Neural progenitor cell (in vitro differentiated cells): Measurements from ENCODE around the gene RAVER2.

ENCODE experiments used
- EZH2 ChIP-seq: fragments of 200-600 bp; sonication (generic); IDR thresholded peaks from 2 replicates; pipeline ENCODE4 v1.6.1; 2017; ENCODE audit warnings: antibody characterized with exemption, mild to moderate bottlenecking, moderate library complexity
- EZH2phosphoT487 ChIP-seq: fragments of 200-600 bp; sonication (generic); IDR thresholded peaks from 2 replicates; pipeline ENCODE4 v1.6.1; 2017; ENCODE audit warnings: antibody characterized with exemption
- TF ChIP-seq, protein P1 (sequence below): fragments of 200-600 bp; sonication (generic); IDR thresholded peaks from 2 replicates; pipeline ENCODE4 v1.5.1; 2017; ENCODE audit warnings: antibody characterized with exemption, mild to moderate bottlenecking

DNA sequence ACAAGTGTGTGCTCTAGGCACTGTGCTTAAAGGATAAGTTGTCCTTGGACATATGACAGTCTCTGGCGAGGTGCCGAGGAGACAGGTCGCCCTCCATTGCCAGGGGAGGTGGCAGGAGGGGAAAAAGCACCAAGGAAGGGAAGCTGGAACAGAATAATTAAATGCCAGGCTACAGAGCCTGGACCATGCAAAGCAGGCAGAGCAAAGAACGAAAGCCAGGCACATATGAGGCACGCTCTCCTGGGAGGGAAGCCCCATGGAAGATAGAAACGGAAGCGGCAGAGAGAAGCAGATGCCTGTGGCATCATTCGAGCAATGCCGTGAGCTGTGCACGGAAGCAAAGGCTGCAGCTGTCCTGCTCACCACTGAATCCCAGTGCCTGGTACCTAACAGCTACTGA is 130.2 kb downstream of the RAVER2 start:
- TF ChIP-seq, protein P1, sequence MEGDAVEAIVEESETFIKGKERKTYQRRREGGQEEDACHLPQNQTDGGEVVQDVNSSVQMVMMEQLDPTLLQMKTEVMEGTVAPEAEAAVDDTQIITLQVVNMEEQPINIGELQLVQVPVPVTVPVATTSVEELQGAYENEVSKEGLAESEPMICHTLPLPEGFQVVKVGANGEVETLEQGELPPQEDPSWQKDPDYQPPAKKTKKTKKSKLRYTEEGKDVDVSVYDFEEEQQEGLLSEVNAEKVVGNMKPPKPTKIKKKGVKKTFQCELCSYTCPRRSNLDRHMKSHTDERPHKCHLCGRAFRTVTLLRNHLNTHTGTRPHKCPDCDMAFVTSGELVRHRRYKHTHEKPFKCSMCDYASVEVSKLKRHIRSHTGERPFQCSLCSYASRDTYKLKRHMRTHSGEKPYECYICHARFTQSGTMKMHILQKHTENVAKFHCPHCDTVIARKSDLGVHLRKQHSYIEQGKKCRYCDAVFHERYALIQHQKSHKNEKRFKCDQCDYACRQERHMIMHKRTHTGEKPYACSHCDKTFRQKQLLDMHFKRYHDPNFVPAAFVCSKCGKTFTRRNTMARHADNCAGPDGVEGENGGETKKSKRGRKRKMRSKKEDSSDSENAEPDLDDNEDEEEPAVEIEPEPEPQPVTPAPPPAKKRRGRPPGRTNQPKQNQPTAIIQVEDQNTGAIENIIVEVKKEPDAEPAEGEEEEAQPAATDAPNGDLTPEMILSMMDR, result no peak
- TF ChIP-seq EZH2 (no peak), EZH2phosphoT487 (no peak)
